HCT116 (cell line): ENCODE measurements around the gene MYLK. TPM values are rescaled to one million over a fixed set of nuclear protein-coding genes. Genes with fewer than 3 reads are reported as not detected.

Source experiments
- ATAC-seq: fragments of 200-7000 bp; cut with Tn5 transposase; 2 replicates; pipeline ENCODE4 v1.9.1; 2020; ENCODE audit warnings: mild to moderate bottlenecking, moderate library complexity
- BruUV-seq: library from RNA; stranded (reverse); fragments of 400-500 nt; replicated peaks from 2 replicates; lab custom pipeline; 2021; lab: Mats Ljungman, UMichigan
- CTCF ChIA-PET: fragments of 300-600 bp; sonication (Branson Sonifier 250); formaldehyde crosslinking; loops from one replicate; lab custom pipeline; 2021; ENCODE audit warnings: antibody characterized with exemption; lab: Charles Lee
- POLR2A ChIA-PET: fragments of 300-600, 350-600 bp; sonication (Branson Sonifier 250); formaldehyde crosslinking; loops from one replicate; lab custom pipeline; 2021; ENCODE audit warnings: antibody characterized with exemption; lab: Charles Lee
- RAD21 ChIA-PET, 2 experiments: fragments of 300-600 bp; sonication (Branson Sonifier 250); formaldehyde crosslinking; loops; one replicate each; lab custom pipeline; 2023; ENCODE audit warnings: low total read pairs in 2 of 2; ENCODE audit not compliant: uncharacterized antibody in 2 of 2, unreplicated experiment in 2 of 2, low non-redundant PET in 1 of 2; lab: Charles Lee
- DNase-seq: peaks from one replicate; pipeline ENCODE4 v3.0.0-alpha.2; 2010; ENCODE audit warnings: low read depth, low spot score
- H2AFZ ChIP-seq: fragments of 200-600 bp; shearing (Covaris generic), sonication (generic); 2 replicates; pipeline ENCODE4 v1.6.1; 2017; ENCODE audit warnings: low read depth, mixed run types, mixed read lengths, antibody characterized with exemption, low read length; ENCODE audit not compliant: poor library complexity, severe bottlenecking
- H3K27ac ChIP-seq: 2 replicates; pipeline ENCODE4 v1.5.1; 2012; ENCODE audit warnings: low read depth, low read length
- H3K27me3 ChIP-seq: fragments of 200-600 bp; sonication (generic); 2 replicates; pipeline ENCODE4 v1.6.1; 2016; ENCODE audit warnings: mixed run types, low read length, mixed read lengths; ENCODE audit not compliant: insufficient read depth
- H3K36me3 ChIP-seq, 2 experiments: fragments of 200-500 bp in 1 of 2; fragments of 200-600 bp in 1 of 2; sonication (Bioruptor generic) in 1 of 2; sonication (generic) in 1 of 2; 2 replicates each; pipeline versions ENCODE4 v1.5.1 to v1.6.1; 2014 to 2016; ENCODE audit warnings: low read length in 2 of 2, inconsistent platforms in 1 of 2, mixed read lengths in 1 of 2, mixed run types in 1 of 2; ENCODE audit not compliant: insufficient read depth in 2 of 2, control insufficient read depth in 1 of 2
- H3K4me1 ChIP-seq, 2 experiments: fragments of 200-600 bp in 1 of 2; sonication (generic) in 1 of 2; 2 replicates each; pipeline versions ENCODE4 v1.5.1 to v1.6.1; 2012 to 2017; ENCODE audit warnings: low read length in 2 of 2, inconsistent platforms in 1 of 2, mild to moderate bottlenecking in 1 of 2, mixed read lengths in 1 of 2, mixed run types in 1 of 2, moderate library complexity in 1 of 2; ENCODE audit not compliant: insufficient read depth in 2 of 2, control insufficient read depth in 1 of 2
- H3K4me2 ChIP-seq: fragments of 200-600 bp; sonication (generic); 2 replicates; pipeline ENCODE4 v1.6.1; 2017; ENCODE audit warnings: mixed run types, low read length, mixed read lengths
- H3K4me3 ChIP-seq, 2 experiments: fragments of 200-600 bp in 1 of 2; sonication (generic) in 1 of 2; replicated peaks in 1 of 2; 2 replicates each; pipeline ENCODE4 v1.5.1; 2011 to 2016; ENCODE audit warnings: low read length in 2 of 2, control low read depth in 1 of 2, low read depth in 1 of 2, mild to moderate bottlenecking in 1 of 2, mixed read lengths in 1 of 2, mixed run types in 1 of 2
- H3K79me2 ChIP-seq: fragments of 200-600 bp; sonication (generic); 2 replicates; pipeline ENCODE4 v1.6.1; 2017; ENCODE audit warnings: mild to moderate bottlenecking, mixed run types, low read length, moderate library complexity, mixed read lengths; ENCODE audit not compliant: insufficient read depth
- H3K9ac ChIP-seq: fragments of 200-600 bp; sonication (generic); 2 replicates; pipeline ENCODE4 v1.6.1; 2016; ENCODE audit warnings: low read length, mixed read lengths
- H3K9me2 ChIP-seq: fragments of 200-600 bp; sonication (generic), shearing (Covaris generic); 2 replicates; pipeline ENCODE4 v1.6.1; 2017; ENCODE audit warnings: mixed run types, mild to moderate bottlenecking, moderate library complexity; ENCODE audit not compliant: insufficient read depth
- H3K9me3 ChIP-seq, 2 experiments: fragments of 200-500 bp in 1 of 2; fragments of 200-600 bp in 1 of 2; sonication (Bioruptor generic) in 1 of 2; sonication (generic) in 1 of 2; 2 replicates each; pipeline ENCODE4 v1.6.1; 2014 to 2017; ENCODE audit warnings: low read length in 2 of 2, mixed read lengths in 2 of 2, inconsistent platforms in 1 of 2, low read depth in 1 of 2, mild to moderate bottlenecking in 1 of 2, mixed run types in 1 of 2, moderate library complexity in 1 of 2; ENCODE audit not compliant: control insufficient read depth in 1 of 2, insufficient read depth in 1 of 2
- H4K20me1 ChIP-seq: fragments of 200-600 bp; sonication (generic), shearing (Covaris generic); 2 replicates; pipeline ENCODE4 v1.6.1; 2017; ENCODE audit warnings: mixed run types, mild to moderate bottlenecking, moderate library complexity; ENCODE audit not compliant: insufficient read depth
- ATF3 ChIP-seq: IDR thresholded peaks from 2 replicates; pipeline ENCODE4 v1.6.1; 2012
- CBX3 ChIP-seq: IDR thresholded peaks from 2 replicates; pipeline ENCODE4 v1.6.1; 2012; ENCODE audit warnings: low read depth
- CTCF ChIP-seq, 3 experiments: fragments of 200-600 bp in 1 of 3; sonication (generic) in 1 of 3; IDR thresholded peaks in 2 of 3; conservative IDR thresholded peaks in 1 of 3; 2 replicates each; pipeline ENCODE4 v1.5.1; 2012 to 2017; ENCODE audit warnings: low read depth in 2 of 3, low read length in 2 of 3, antibody characterized with exemption in 1 of 3, borderline replicate concordance in 1 of 3, control low read depth in 1 of 3, mild to moderate bottlenecking in 1 of 3, mixed read lengths in 1 of 3, mixed run types in 1 of 3, moderate library complexity in 1 of 3; ENCODE audit not compliant: insufficient read depth in 1 of 3
- EGR1 ChIP-seq: IDR thresholded peaks from 2 replicates; pipeline ENCODE4 v1.6.1; 2012; ENCODE audit warnings: low read depth
- ELF1 ChIP-seq: IDR thresholded peaks from 2 replicates; pipeline ENCODE4 v1.6.1; 2012; ENCODE audit warnings: low read depth, borderline replicate concordance
- JUND ChIP-seq: IDR thresholded peaks from 2 replicates; pipeline ENCODE4 v1.6.1; 2012
- POLR2A ChIP-seq: IDR thresholded peaks from 2 replicates; pipeline ENCODE4 v1.7.0; 2011; ENCODE audit warnings: borderline replicate concordance; ENCODE audit not compliant: insufficient read depth, insufficient read length; ENCODE audit errors: extremely low read depth
- POLR2AphosphoS5 ChIP-seq: IDR thresholded peaks from 2 replicates; pipeline ENCODE4 v1.6.1; 2011; ENCODE audit warnings: mild to moderate bottlenecking, low read depth, low read length, moderate library complexity
- SIN3A ChIP-seq: IDR thresholded peaks from 2 replicates; pipeline ENCODE4 v1.6.1; 2012; ENCODE audit warnings: low read depth
- SP1 ChIP-seq: IDR thresholded peaks from 2 replicates; pipeline ENCODE4 v1.6.1; 2012; ENCODE audit warnings: low read depth
- SRF ChIP-seq: IDR thresholded peaks from 2 replicates; pipeline ENCODE4 v1.6.1; 2012; ENCODE audit warnings: low read depth
- TCF7L2 ChIP-seq: IDR thresholded peaks from 2 replicates; pipeline ENCODE4 v1.7.0; 2011; ENCODE audit warnings: borderline replicate concordance, inconsistent platforms; ENCODE audit not compliant: insufficient read depth, insufficient read length; ENCODE audit errors: extremely low read depth
- YY1 ChIP-seq: IDR thresholded peaks from 2 replicates; pipeline ENCODE4 v1.6.1; 2011; ENCODE audit warnings: low read length, low read depth, moderate library complexity, mild to moderate bottlenecking; ENCODE audit not compliant: insufficient replicate concordance; ENCODE audit errors: extremely low read depth
- ZNF274 ChIP-seq: fragments of 200-500 bp; sonication (Bioruptor generic); IDR thresholded peaks from 2 replicates; pipeline ENCODE4 v1.6.1; 2014; ENCODE audit warnings: mild to moderate bottlenecking, low read depth, low read length, inconsistent platforms
- intact Hi-C: fragments of 100-400 bp; cut with micrococcal nuclease; formaldehyde crosslinking; loops from 2 replicates; pipeline ENCODE4 v1.10.0; 2022
- total RNA-seq: library from RNA; stranded (reverse); gene quantifications from one replicate; pipeline ENCODE4 v1.2.1, GENCODE V29; 2021; ENCODE audit not compliant: unreplicated experiment
- TF ChIP-seq, protein P1 (sequence below): IDR thresholded peaks from 2 replicates; pipeline ENCODE4 v1.6.1; 2011; ENCODE audit warnings: mild to moderate bottlenecking, low read length, moderate library complexity; ENCODE audit not compliant: insufficient replicate concordance; ENCODE audit errors: extremely low read depth
- TF ChIP-seq, protein P2 (sequence below): IDR thresholded peaks from 2 replicates; pipeline ENCODE4 v1.6.1; 2012

MYLK gene
- total RNA-seq, 1 experiment from 2014 or later: 3.8 TPM

DNA sequence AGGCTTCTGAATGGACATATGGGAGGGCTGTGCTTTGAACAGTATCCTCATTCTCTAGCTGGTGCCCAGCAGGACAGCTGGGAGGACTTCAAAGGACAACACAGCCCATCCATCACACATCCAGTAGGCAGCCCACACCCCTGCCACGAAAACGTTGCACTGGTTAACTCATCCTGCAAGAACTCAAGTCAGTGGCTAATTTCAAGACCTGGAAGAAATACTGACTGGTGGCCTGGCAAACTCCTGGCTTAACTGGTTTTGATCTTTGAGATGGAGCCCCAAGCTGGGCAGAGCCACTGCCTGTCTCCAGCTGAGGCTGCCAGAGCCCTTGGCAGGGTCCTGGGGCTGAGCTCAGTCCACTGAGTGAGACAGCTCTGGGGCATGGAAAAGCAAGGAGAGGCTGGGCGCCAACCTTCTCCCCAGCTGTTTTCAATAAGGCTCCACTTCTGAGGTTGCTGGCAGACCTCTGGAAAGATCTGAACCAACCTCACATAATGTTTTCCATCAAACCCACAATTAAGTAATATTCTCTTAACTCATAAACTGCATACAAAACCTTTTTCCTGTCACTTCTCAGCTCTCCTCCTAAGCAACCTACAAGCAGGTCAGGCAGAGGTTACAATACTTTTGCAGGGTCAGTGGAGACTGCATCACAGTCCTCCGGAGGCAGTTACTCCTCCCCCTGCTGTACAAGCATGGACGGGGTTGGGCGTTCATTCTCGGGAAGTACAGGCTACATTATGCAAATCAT lies 110.3 kb downstream of the MYLK start:
- H4K20me1 ChIP-seq: no peaks in the 10 kb centered on the region
- H3K4me1 ChIP-seq: no peaks in the 10 kb centered on the region; a peak in 1 of 4 replicates
- H3K27ac ChIP-seq: no peak overlapping the region
- DNase-seq (no peak), ATAC-seq (no peak)
- no peak overlapping the region for H3K9ac ChIP-seq
- RAD21 ChIA-PET: no interaction called here
- intact Hi-C loops: no loop called here
- H3K36me3 ChIP-seq: no peaks in the 10 kb centered on the region
- H3K79me2 ChIP-seq: no peaks in the 10 kb centered on the region
- BruUV-seq: no TSS peak
- H3K9me2 ChIP-seq: no peaks in the 10 kb centered on the region
- no peaks in the 10 kb centered on the region for H3K27me3 ChIP-seq
- no peak for TF ChIP-seq SP1
- no peak for TF ChIP-seq ELF1
- TF ChIP-seq, protein P1, sequence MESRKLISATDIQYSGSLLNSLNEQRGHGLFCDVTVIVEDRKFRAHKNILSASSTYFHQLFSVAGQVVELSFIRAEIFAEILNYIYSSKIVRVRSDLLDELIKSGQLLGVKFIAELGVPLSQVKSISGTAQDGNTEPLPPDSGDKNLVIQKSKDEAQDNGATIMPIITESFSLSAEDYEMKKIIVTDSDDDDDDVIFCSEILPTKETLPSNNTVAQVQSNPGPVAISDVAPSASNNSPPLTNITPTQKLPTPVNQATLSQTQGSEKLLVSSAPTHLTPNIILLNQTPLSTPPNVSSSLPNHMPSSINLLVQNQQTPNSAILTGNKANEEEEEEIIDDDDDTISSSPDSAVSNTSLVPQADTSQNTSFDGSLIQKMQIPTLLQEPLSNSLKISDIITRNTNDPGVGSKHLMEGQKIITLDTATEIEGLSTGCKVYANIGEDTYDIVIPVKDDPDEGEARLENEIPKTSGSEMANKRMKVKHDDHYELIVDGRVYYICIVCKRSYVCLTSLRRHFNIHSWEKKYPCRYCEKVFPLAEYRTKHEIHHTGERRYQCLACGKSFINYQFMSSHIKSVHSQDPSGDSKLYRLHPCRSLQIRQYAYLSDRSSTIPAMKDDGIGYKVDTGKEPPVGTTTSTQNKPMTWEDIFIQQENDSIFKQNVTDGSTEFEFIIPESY: no peak
- no peak for TF ChIP-seq YY1
- no peak for TF ChIP-seq CBX3
- TF ChIP-seq, protein P2, sequence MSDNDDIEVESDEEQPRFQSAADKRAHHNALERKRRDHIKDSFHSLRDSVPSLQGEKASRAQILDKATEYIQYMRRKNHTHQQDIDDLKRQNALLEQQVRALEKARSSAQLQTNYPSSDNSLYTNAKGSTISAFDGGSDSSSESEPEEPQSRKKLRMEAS: no peak
- no peak for TF ChIP-seq ZNF274
- no peak for TF ChIP-seq SRF
- no peak for TF ChIP-seq ATF3
- TF ChIP-seq POLR2AphosphoS5: no peak
- no peak for TF ChIP-seq POLR2A
- no peak for TF ChIP-seq EGR1
- TF ChIP-seq CTCF (IDR thresholded peaks at IDR 0.05 in 2 of 3, conservative IDR thresholded peaks at IDR 0.05 in 1 of 3; ENCODE audit: borderline replicate concordance in 1 of 3, insufficient read depth in 1 of 3, low read depth in 2 of 3, low read length in 2 of 3): no peak
- no peak for TF ChIP-seq TCF7L2
- no peak for TF ChIP-seq SIN3A
- TF ChIP-seq JUND: no peak
- H2AFZ ChIP-seq: no peak overlapping the region
- CTCF ChIA-PET: no interaction called here
- no peak overlapping the region for H3K4me2 ChIP-seq
- no peaks in the 10 kb centered on the region for H3K9me3 ChIP-seq
- H3K4me3 ChIP-seq: no peak overlapping the region
- POLR2A ChIA-PET: no interaction called here
